ENCODE data around the gene GALNT16. TPM values are rescaled to one million over a fixed set of nuclear protein-coding genes. Genes with fewer than 3 reads are reported as not detected.
"Not testable (repeated sequence)": the region's sequence is repeated elsewhere in the genome, so short reads cannot be mapped to it uniquely, and the experiment has no call there.

The GALNT16 gene
- 0.13 TPM in 2 replicates for total RNA-seq

DNA sequence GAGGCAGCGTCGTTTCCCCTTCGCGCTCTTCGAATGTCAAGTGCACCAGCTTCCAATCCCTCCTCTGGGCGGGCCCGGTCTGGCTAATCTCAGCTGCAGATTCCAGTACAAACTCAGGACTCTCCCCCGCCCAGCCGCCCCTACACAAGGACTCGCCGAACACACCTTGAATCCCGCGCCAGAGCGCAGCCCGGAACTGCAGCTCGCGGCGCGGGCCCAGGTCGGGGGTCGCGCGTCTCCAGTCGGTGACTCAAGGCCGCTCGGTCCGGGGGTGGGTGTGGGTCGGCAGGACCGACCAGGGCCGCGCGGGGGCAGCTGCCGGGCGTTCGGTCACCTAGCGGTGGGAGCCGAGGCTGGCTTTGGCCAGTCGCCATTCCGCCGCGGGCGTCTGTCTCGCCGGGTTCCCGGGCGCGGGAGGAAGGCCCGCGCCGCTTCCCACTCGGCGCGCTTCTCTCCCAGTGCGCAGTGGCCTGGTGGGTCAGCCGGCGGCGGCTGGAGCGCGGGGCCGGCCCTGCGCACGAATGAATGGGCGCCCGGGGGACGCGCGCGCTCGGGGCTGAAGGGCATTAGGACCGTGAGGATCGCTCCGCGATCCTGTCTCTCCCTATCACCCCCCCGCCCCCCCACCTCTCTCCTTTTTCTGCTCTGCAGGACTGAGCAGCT is at the start of gene GALNT16:
TSS of gene GALNT16 (plus strand) at position 632 of the 663 bp plus-strand sequence. CDS start 133 bp downstream, outside the sequence.
- peak in 1 of 2 donors; percentile 49 for DNase-seq (ENCODE audit: low read depth in 2 of 2)

DNA sequence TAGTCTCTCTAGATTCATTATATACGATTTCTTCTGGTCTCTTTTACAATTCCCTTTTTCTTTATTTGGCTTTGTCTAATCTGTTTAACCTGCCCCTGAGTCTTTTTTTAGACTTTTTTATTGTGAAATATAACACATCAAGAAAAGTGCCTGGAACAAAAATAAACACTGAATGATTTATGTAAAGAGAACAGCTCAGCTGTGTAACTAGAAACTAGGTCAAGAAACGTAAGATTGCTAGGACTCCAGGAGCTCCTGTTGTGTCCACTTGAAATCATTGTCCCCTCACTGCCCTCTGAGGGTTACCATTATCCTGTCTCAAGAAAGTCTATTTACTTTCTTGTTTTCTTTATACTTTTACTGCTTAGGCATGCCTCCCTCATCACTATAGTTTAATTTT is 45.6 kb upstream of the GALNT16 start:
- DNase-seq (ENCODE audit: low read depth in 2 of 2) = no peak

DNA sequence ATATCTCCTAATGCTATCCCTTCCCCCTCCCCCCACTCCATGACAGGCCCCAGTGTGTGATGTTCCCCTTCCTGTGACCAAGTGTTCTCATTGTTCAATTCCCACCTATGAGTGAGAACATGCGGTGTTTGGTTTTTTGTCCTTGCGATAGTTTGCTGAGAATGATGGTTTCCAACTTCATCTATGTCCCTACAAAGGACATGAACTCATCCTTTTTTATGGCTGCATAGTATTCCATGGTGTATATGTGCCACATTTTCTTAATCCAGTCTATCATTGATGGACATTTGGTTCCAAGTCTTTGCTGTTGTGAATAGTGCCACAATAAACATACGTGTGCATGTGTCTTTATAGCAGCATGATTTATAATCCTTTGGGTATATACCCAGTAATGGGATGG is 42.3 kb upstream of the GALNT16 start:
- not testable (repeated sequence) for DNase-seq (ENCODE audit: low read depth in 2 of 2)

- DNase-seq (ENCODE audit: low read depth in 2 of 2) = no peak
These were observed 35.0 kb upstream of the GALNT16 start for GRCh38 chr14:69224946-69225345.

- DNase-seq (ENCODE audit: low read depth in 2 of 2) = peak in 1 of 2 donors; percentile 7
These were observed 33.8 kb upstream of the GALNT16 start for GRCh38 chr14:69226178-69226577.

DNA sequence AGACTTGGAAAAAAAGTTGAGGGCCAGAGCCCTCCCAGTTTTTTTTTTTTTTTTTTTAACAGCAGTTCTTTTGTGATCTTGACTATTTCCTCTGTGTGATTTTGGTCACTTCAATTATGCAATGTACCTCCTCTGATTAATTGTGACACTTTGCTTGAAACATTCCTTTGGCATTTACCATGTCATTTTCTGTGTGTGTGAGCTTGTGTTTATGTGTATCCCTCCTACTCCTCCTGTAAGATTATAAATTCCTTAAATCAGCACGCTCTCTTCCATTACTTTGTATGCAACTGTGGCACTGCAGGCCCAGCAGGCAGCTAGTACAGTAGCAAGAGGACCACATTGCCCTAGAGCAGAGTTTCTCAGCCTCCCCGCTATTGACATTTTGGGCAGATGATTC is 33.2 kb upstream of the GALNT16 start:
- DNase-seq (ENCODE audit: low read depth in 2 of 2) = no peak

- DNase-seq (ENCODE audit: low read depth in 2 of 2) = no peak
These were observed 28.5 kb upstream of the GALNT16 start for GRCh38 chr14:69231486-69231885.

- no peak for DNase-seq (ENCODE audit: low read depth in 2 of 2)
These were observed 27.6 kb upstream of the GALNT16 start for GRCh38 chr14:69232388-69232787.

- no peak for DNase-seq (ENCODE audit: low read depth in 2 of 2)
These were observed 25.9 kb upstream of the GALNT16 start for GRCh38 chr14:69234106-69234505.

- no peak for DNase-seq (ENCODE audit: low read depth in 2 of 2)
These were observed 24.2 kb upstream of the GALNT16 start for GRCh38 chr14:69235708-69236107.

- DNase-seq (ENCODE audit: low read depth in 2 of 2) = no peak
These were observed 22.8 kb upstream of the GALNT16 start for GRCh38 chr14:69237142-69237541.

DNA sequence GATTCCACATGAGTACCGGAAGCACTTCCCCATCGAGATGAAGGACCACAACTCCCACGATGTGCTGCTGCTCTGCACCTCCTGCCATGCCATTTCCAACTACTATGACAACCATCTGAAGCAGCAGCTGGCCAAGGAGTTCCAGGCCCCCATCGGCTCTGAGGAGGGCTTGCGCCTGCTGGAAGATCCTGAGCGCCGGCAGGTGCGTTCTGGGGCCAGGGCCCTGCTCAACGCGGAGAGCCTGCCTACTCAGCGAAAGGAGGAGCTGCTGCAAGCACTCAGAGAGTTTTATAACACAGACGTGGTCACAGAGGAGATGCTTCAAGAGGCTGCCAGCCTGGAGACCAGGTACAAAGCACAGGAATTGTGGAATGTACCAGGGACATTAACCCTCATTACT is 22.4 kb upstream of the GALNT16 start:
- DNase-seq (ENCODE audit: low read depth in 2 of 2) = no peak

- DNase-seq (ENCODE audit: low read depth in 2 of 2) = no peak
These were observed 21.1 kb upstream of the GALNT16 start for GRCh38 chr14:69238883-69239282.

- DNase-seq (ENCODE audit: low read depth in 2 of 2) = no peak
These were observed 19.3 kb upstream of the GALNT16 start for GRCh38 chr14:69240527-69241173.

- DNase-seq (ENCODE audit: low read depth in 2 of 2) = no peak
These were observed 18.4 kb upstream of the GALNT16 start for GRCh38 chr14:69241577-69241976.

DNA sequence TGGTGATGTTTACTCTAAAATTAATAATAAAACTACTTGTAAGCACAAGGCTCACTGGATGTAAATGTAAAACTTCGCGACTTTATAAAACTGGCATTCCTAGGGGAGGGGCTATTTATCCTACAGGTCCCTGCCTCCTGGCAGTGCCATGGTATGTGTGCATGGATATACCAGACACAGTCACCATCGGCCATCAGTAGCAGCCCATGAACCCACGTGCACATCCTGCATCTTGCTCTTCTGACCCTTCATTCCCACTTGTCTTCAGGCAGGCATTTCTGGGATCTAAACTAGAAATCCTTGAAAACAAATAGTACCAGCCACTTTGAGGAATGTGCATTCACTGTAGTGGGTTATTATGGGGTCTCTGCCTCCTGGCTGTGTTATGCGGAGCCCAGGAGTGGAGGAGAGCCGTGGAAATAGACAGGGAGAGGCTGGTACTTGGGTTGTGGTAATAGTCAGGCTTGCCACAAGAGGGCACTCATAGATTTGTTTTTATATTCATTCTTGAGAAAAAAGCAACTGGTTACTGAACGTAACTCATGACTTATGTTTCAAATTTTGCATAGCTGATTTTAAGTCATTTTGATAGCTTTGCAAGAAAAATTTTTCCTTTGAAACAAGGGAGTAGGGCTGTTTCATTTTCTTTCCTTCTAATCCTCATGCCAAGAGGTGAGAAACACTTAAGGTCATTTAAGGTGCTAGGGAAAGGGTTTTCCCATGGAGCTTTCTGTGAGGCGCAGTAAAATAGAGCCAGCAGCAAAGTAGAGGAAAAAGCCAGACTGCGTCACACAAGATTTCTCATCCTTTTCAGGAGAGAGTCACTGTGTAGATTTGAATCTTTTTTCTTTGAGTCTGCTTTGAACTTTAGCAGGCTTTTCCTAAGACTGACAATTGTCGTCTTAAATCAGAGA is 17.4 kb upstream of the GALNT16 start:
- peak; percentile 51 to 70 for DNase-seq (ENCODE audit: low read depth in 2 of 2)

DNA sequence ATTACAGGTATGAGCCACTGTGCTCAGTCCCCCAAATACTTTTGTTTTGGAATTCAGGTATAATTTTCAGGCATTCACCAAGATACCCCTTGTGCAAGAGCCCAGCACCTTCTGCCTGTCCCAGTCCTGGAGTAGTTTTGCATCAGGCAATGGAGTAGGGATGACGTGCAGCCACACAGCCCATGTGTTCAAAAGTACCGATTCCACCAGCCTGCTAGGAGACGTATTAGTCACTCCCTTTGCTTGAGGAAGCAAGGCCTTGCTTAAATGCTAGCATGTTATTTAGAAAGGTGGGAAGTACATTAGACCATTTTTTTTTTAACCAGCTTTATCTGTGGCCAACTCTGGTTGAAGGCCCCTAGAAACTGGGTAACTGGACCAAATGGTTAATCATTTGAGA is 15.0 kb upstream of the GALNT16 start:
- DNase-seq (ENCODE audit: low read depth in 2 of 2) = no peak

DNA sequence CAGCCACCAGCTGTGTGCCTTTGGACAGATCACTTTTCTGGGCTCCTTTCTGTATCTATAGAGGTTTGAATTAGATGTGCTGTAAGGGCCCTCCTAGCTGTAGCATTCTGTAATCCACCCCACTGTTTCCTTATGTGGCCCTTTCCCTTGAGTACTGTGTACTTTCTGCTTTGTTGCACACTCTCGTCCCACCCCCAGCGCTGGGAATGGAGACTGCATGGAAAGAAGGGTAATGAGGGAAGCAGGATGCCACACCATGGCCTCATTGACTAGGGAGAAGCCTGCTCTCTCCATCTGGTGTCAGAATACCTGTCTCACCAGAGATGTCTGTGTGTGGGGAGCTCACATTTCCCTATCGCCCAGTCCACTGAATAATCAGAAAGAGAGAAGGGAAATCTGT is 13.6 kb upstream of the GALNT16 start:
- DNase-seq (ENCODE audit: low read depth in 2 of 2) = no peak

- DNase-seq (ENCODE audit: low read depth in 2 of 2) = no peak
These were observed 12.1 kb upstream of the GALNT16 start for GRCh38 chr14:69247676-69248440.

DNA sequence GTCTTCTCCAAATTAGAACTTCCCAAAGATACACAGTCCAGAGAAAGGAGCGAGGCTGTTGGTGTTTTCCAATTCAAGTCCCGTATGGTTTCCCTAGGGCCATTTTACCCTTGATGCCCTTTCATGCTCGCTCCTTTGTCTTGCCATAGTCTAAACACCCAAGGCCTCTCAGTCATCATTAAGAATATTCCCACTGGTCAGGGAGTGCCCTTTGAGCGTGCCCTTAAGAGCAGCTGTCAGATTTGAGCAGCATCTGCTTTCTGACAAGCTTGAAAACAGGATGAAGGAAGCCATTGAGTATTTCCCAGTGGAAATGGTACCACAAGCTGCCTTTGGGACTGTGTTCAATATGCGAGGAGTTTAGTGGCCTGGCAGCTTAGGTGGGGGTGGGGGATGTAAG is 10.4 kb upstream of the GALNT16 start:
- DNase-seq (ENCODE audit: low read depth in 2 of 2) = no peak

- no peak for DNase-seq (ENCODE audit: low read depth in 2 of 2)
These were observed 7.1 kb upstream of the GALNT16 start for GRCh38 chr14:69252851-69253250.

- DNase-seq (ENCODE audit: low read depth in 2 of 2) = no peak
These were observed 811 bp upstream of the GALNT16 start for GRCh38 chr14:69259168-69259526.
